Superior temporal gyrus (tissue), 1 donor: ENCODE measurements around the gene MS4A15.
"Not testable (repeated sequence)": the region's sequence is repeated elsewhere in the genome, so short reads cannot be mapped to it uniquely, and the experiment has no call there.

ENCODE experiments used
- DNase-seq: peaks from one replicate; pipeline ENCODE4 v3.0.0-alpha.2; 2016; ENCODE audit errors: extremely low spot score

MS4A15 gene

GRCh38 chr11:60809249-60809648 is 52.6 kb downstream of the MS4A15 start:
- no peak for DNase-seq

DNA sequence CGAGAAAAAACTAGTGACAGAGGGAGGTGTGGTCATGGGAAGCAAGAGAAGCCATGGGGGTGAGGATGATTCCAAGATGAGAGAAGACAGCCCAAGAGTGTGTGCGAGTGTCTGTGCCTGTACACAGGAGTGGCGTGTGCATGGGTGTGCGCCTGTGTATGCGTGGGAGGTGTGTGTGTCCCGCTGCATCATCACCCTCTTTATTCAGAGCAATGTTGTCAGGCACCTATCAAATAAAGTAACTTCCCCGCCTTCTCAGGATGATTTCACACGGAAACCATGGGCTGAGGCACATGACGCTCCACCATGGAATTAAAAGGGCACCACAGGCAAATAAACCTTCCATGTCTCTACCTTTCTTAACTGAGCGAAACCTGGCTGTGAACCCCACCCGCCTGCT is 53.0 kb downstream of the MS4A15 start:
- DNase-seq: no peak

GRCh38 chr11:60810151-60810550 is 53.5 kb downstream of the MS4A15 start:
- DNase-seq: no peak

- no peak for DNase-seq
Observed at GRCh38 chr11:60810569-60810968, 53.9 kb downstream of the MS4A15 start.

DNA sequence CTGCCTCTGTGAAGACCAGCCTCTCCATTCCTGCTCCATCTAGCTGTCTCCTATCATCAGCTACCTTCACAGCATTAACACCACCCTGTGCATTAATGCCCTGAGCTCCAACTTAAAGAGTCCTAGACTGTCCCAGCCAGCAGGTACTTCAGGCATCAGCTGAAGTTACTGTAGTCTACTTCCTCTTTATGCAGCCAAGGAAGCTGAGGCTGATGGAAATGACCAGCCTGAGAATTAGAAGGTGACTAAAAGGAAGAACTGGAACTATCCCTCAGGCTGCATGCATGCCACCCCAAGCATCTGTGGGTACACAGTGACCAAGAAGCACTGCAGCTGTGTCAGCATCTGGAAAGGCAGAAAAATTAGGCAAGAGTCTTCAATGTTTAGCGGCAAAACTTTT is 56.7 kb downstream of the MS4A15 start:
- DNase-seq: no peak

DNA sequence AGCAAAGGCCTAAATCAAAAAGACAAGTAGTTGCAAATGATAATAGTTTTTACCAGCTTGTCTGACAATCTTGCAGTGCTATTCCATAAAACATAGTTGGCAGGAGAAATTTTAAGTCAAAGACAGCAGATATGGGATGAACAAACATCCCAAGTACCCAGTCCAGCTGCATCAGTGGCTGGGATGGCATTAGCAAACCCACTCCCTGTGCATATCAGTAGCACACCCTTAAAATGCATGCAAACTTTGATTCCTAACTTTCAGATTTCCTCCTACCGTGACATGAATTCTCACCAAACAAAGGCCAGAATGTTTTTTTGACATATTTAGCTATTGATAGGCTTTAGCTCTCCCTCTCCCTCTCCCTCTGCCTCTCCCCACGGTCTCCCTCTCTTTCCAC is 57.4 kb downstream of the MS4A15 start:
- DNase-seq: no peak

GRCh38 chr11:60816590-60817157 is 60.0 kb downstream of the MS4A15 start:
- DNase-seq: no peak

GRCh38 chr11:60818057-60818456 is 61.4 kb downstream of the MS4A15 start:
- DNase-seq: no peak

- DNase-seq: no peak
Observed at GRCh38 chr11:60821827-60822599, 65.3 kb downstream of the MS4A15 start.

GRCh38 chr11:60823745-60824306 is 67.2 kb downstream of the MS4A15 start:
- not testable (repeated sequence) for DNase-seq

DNA sequence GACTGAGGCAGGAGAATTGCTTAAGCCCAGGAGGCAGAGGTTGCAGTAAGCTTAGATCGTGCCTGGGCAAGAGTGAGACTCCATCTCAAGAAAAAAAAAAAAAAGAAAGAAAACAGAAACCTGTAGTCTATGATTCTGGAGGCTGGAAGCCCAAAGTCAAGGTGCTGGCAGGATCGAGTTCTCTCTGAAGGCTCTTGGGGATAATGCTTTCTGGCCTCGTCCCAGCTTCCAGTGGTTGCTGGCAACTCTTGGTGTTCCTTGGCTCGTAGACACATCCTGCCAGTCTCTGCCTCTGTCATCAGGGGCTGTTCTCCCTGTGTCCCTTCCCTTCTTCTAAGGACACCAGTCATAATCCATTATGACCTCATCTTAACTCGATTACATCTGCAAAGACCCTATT is 68.5 kb downstream of the MS4A15 start:
- DNase-seq: no peak

GRCh38 chr11:60825790-60826189 is 69.1 kb downstream of the MS4A15 start:
- no peak for DNase-seq
